Activated naive CD4-positive, alpha-beta T cell treated with Interleukin-2 at 50 U/mL for 16 hours (primary cell): ENCODE data around the gene CCL25.
"Not testable (repeated sequence)": the region's sequence is repeated elsewhere in the genome, so short reads cannot be mapped to it uniquely, and the experiment has no call there.

Source experiments
- DNase-seq: peaks from one replicate; pipeline ENCODE4 v3.0.0-alpha.2; 2020

Gene CCL25

GRCh38 chr19:8086849-8087248 is 34.3 kb downstream of the CCL25 start:
- no peak for DNase-seq

- no peak for DNase-seq
Measured at GRCh38 chr19:8087876-8088275, 35.3 kb downstream of the CCL25 start.

GRCh38 chr19:8088752-8089663 is 36.4 kb downstream of the CCL25 start:
- DNase-seq: no peak

GRCh38 chr19:8089664-8090601 is 37.4 kb downstream of the CCL25 start:
- no peak for DNase-seq

GRCh38 chr19:8090950-8091349 is 38.4 kb downstream of the CCL25 start:
- DNase-seq: no peak

GRCh38 chr19:8093740-8094139 is 41.2 kb downstream of the CCL25 start:
- DNase-seq: no peak

- DNase-seq: no peak
Measured at GRCh38 chr19:8094336-8094735, 41.8 kb downstream of the CCL25 start.

GRCh38 chr19:8095354-8095886 is 42.9 kb downstream of the CCL25 start:
- DNase-seq: no peak

- no peak for DNase-seq
Measured at GRCh38 chr19:8096071-8096470, 43.5 kb downstream of the CCL25 start.

GRCh38 chr19:8097198-8097597 is 44.6 kb downstream of the CCL25 start:
- no peak for DNase-seq

GRCh38 chr19:8097681-8098567 is 45.4 kb downstream of the CCL25 start:
- DNase-seq: no peak

GRCh38 chr19:8101311-8101710 is 48.8 kb downstream of the CCL25 start:
- no peak for DNase-seq

GRCh38 chr19:8101910-8102309 is 49.4 kb downstream of the CCL25 start:
- not testable (repeated sequence) for DNase-seq

- DNase-seq: no peak
Measured at GRCh38 chr19:8105471-8105870, 52.9 kb downstream of the CCL25 start.

GRCh38 chr19:8107301-8107903 is 54.8 kb downstream of the CCL25 start:
- DNase-seq: no peak

GRCh38 chr19:8108560-8109445 is 56.2 kb downstream of the CCL25 start:
- DNase-seq: no peak

GRCh38 chr19:8109455-8109854 is 56.9 kb downstream of the CCL25 start:
- DNase-seq: no peak

- no peak for DNase-seq
Measured at GRCh38 chr19:8109890-8110662, 57.5 kb downstream of the CCL25 start.

- no peak for DNase-seq
Measured at GRCh38 chr19:8110931-8111330, 58.4 kb downstream of the CCL25 start.

GRCh38 chr19:8111376-8111775 is 58.8 kb downstream of the CCL25 start:
- DNase-seq: no peak
